HepG2 (cell line): ENCODE results near the gene ZNF248. TPM values are rescaled to one million over a fixed set of nuclear protein-coding genes. Genes with fewer than 3 reads are reported as not detected.

Experiments
- HOXA5 ChIP-seq: sonication (generic); formaldehyde crosslinking; IDR thresholded peaks from 2 replicates; pipeline ENCODE4 v1.4.0; 2020; ENCODE audit warnings: missing genetic modification reagents
- KAT7 ChIP-seq: IDR thresholded peaks from 2 replicates; pipeline ENCODE4 v1.6.1; 2018; ENCODE audit warnings: borderline replicate concordance, missing compliant biosample characterization
- TBL1XR1 ChIP-seq: fragments of 150-350 bp; IDR thresholded peaks from 2 replicates; pipeline ENCODE4 v1.6.1; 2014; ENCODE audit warnings: borderline replicate concordance, low read length; ENCODE audit not compliant: partially characterized antibody
- ZNF768 ChIP-seq: sonication (generic); formaldehyde crosslinking; IDR thresholded peaks from 2 replicates; pipeline ENCODE4 v1.4.0; 2020; ENCODE audit warnings: missing genetic modification reagents
- polyA plus RNA-seq, 8 experiments: library from polyadenylated mRNA; depleted of rRNA in 3 of 8; stranded (reverse) in 7 of 8; unstranded in 1 of 8; fragments of >200 nt; fragmentation: Illumina TruSeq in 4 of 8; extraction: Trizol in 4 of 8; gene quantifications; 2 replicates each; pipeline versions ENCODE4 v1.2.1 to v1.2.3, GENCODE V29; 2011 to 2016; ENCODE audit warnings: low read depth in 4 of 8, missing spikeins in 1 of 8, mixed read lengths in 1 of 8; ENCODE audit not compliant: insufficient read depth in 1 of 8
- total RNA-seq, 5 experiments: library from RNA; depleted of rRNA; stranded (reverse); fragments of >200 nt; fragmentation: Illumina TruSeq; extraction: Trizol; gene quantifications; 2 replicates each; pipeline ENCODE4 v1.2.3, GENCODE V29; 2016; ENCODE audit warnings: low read depth in 1 of 5
- TF ChIP-seq, protein P1 (sequence below): sonication (generic); formaldehyde crosslinking; IDR thresholded peaks from one replicate; pipeline ENCODE4 v1.5.1; 2020; ENCODE audit warnings: mild to moderate bottlenecking, missing genetic modification reagents; ENCODE audit errors: not compliant biosample characterization
- TF ChIP-seq, protein P2 (sequence below): sonication (generic); formaldehyde crosslinking; IDR thresholded peaks from 2 replicates; pipeline ENCODE4 v1.5.0; 2020; ENCODE audit warnings: mild to moderate bottlenecking, missing genetic modification reagents

Gene ZNF248
- total and polyA plus RNA-seq, 2 of the 13 experiments (the other 11 are each of a cell fraction or from before 2014, with no cell fraction given), result 12.8 to 13.3 TPM

DNA sequence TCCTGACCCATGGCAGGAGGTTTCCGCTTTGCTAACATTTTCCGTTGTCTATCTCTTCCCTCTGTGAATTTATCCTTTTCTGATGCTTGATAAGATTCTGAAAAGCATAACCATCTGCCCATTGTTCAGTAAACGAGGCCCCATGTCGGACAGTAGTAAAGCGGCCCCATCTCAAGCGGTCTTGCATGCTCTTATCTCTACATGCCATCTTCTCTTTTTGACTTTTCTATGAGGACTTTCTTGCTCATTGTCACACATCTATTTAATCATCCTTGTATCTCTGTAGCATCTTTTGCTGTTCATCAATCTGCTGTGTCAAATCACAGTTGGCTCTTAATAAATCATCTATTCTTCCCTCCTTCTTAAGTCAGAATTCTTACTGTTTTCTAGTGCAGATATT, 37.6 kb downstream of the ZNF248 start (continued):
- TF ChIP-seq, protein P1, sequence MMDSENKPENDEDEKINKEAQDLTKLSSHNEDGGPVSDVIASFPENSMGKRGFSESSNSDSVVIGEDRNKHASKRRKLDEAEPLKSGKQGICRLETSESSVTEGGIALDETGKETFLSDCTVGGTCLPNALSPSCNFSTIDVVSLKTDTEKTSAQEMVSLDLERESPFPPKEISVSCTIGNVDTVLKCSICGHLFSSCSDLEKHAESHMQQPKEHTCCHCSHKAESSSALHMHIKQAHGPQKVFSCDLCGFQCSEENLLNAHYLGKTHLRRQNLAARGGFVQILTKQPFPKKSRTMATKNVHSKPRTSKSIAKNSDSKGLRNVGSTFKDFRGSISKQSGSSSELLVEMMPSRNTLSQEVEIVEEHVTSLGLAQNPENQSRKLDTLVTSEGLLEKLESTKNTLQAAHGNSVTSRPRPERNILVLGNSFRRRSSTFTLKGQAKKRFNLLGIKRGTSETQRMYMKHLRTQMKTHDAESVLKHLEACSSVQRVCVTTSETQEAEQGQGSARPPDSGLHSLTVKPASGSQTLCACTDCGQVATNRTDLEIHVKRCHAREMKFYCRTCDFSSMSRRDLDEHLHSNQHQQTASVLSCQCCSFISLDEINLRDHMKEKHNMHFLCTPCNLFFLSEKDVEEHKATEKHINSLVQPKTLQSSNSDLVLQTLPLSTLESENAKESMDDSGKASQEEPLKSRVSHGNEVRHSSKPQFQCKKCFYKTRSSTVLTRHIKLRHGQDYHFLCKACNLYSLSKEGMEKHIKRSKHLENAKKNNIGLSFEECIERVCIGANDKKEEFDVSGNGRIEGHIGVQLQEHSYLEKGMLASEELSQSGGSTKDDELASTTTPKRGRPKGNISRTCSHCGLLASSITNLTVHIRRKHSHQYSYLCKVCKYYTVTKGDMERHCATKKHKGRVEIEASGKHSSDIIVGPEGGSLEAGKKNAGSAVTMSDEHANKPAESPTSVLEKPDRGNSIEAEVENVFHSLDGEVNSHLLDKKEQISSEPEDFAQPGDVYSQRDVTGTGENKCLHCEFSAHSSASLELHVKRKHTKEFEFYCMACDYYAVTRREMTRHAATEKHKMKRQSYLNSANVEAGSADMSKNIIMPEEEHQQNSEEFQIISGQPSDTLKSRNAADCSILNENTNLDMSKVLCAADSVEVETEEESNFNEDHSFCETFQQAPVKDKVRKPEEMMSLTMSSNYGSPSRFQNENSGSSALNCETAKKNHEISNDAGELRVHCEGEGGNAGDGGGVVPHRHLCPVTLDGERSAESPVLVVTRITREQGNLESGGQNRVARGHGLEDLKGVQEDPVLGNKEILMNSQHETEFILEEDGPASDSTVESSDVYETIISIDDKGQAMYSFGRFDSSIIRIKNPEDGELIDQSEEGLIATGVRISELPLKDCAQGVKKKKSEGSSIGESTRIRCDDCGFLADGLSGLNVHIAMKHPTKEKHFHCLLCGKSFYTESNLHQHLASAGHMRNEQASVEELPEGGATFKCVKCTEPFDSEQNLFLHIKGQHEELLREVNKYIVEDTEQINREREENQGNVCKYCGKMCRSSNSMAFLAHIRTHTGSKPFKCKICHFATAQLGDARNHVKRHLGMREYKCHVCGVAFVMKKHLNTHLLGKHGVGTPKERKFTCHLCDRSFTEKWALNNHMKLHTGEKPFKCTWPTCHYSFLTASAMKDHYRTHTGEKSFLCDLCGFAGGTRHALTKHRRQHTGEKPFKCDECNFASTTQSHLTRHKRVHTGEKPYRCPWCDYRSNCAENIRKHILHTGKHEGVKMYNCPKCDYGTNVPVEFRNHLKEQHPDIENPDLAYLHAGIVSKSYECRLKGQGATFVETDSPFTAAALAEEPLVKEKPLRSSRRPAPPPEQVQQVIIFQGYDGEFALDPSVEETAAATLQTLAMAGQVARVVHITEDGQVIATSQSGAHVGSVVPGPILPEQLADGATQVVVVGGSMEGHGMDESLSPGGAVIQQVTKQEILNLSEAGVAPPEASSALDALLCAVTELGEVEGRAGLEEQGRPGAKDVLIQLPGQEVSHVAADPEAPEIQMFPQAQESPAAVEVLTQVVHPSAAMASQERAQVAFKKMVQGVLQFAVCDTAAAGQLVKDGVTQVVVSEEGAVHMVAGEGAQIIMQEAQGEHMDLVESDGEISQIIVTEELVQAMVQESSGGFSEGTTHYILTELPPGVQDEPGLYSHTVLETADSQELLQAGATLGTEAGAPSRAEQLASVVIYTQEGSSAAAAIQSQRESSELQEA (CRISPR knock-in tag), result no peak
- no peak for TF ChIP-seq ZNF768
- TF ChIP-seq HOXA5, result no peak
- TF ChIP-seq, protein P2, sequence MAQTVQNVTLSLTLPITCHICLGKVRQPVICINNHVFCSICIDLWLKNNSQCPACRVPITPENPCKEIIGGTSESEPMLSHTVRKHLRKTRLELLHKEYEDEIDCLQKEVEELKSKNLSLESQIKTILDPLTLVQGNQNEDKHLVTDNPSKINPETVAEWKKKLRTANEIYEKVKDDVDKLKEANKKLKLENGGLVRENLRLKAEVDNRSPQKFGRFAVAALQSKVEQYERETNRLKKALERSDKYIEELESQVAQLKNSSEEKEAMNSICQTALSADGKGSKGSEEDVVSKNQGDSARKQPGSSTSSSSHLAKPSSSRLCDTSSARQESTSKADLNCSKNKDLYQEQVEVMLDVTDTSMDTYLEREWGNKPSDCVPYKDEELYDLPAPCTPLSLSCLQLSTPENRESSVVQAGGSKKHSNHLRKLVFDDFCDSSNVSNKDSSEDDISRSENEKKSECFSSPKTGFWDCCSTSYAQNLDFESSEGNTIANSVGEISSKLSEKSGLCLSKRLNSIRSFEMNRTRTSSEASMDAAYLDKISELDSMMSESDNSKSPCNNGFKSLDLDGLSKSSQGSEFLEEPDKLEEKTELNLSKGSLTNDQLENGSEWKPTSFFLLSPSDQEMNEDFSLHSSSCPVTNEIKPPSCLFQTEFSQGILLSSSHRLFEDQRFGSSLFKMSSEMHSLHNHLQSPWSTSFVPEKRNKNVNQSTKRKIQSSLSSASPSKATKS (CRISPR knock-in tag), result no peak
- TF ChIP-seq KAT7 (CRISPR knock-in tag), result no peak
- no peak for TF ChIP-seq TBL1XR1
